Measurements from ENCODE around the gene CTDSPL. TPM values are rescaled to one million over a fixed set of nuclear protein-coding genes. Genes with fewer than 3 reads are reported as not detected.
A peak's percentile ranks its signal among the peaks of the same experiment; 100 is the strongest.

The CTDSPL gene
- polyA plus RNA-seq, 4 donors, result 11.6 to 26.4 (median 14.5) TPM

DNA sequence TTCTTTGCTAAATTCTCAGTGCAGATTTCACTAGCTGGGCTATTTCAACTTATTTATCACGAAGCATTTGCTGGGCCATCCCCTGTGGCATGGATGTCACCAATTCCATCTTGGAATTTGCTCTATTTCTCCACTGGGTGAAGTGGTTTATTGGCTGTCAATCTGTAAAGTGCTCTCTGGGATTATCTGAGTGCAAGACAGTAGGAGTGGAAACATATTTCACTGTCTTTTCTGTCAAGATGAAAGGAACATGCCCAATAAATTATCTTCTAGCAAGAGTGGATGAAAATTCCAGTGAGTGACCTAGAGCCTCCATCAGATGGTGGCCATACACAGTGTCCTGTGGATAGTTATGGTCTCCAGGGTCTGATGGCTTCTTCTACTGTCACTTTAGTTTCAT lies 25.1 kb upstream of the CTDSPL start:
- Histone ChIP-seq H3K27ac (ENCODE audit: low read depth in 1 of 3, low read length in 2 of 3) (no peak overlapping the region), H3K4me3 (ENCODE audit: low read depth in 1 of 3, low read length in 3 of 3) (no peak overlapping the region), H3K9me3 (ENCODE audit: control insufficient read depth in 2 of 2, insufficient read depth in 1 of 2, low read depth in 1 of 2, low read length in 1 of 2) (no peaks in the 10 kb centered on the region), H3K36me3 (ENCODE audit: control insufficient read depth in 3 of 3, insufficient read depth in 2 of 3, low read depth in 1 of 3, low read length in 3 of 3) (peaks cover 0 to 13% (median 0%) of the 10 kb centered on the region in 3 donors), H3K27me3 (ENCODE audit: control insufficient read depth in 3 of 3, insufficient read depth in 3 of 3, low read length in 3 of 3) (no peaks in the 10 kb centered on the region), H3K4me1 (ENCODE audit: control insufficient read depth in 3 of 3, insufficient read depth in 2 of 3, low read depth in 1 of 3, low read length in 2 of 3) (no peaks in the 10 kb centered on the region)
- DNase-seq (no peak), FAIRE-seq (no peak)
- WGBS, 3 donors, result 77 to 82% (median 80%) methylated on average over 1 of the region's 1 CpG

DNA sequence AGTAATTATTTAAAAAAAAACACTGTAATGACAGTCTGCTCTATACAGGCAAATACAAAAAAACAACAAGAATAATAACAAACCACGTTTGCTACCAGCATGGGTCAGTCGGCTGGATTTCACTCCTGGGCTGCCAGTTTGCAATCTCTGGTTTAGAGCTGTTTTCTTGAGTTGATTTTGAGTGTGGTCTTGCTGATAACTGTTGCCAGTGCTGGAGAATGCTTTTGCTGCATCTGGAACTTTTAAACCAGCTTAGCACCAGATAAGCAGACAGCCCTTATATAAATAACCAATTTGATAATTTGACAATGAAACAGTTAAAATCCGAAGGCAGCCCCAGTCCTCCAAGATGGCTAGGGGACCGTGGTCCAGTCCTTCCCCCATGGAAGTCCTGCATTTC lies 14.0 kb upstream of the CTDSPL start:
- Histone ChIP-seq H3K9me3 (ENCODE audit: control insufficient read depth in 2 of 2, insufficient read depth in 1 of 2, low read depth in 1 of 2, low read length in 1 of 2) (peaks cover 0 to 3% of the 10 kb centered on the region in 2 donors), H3K27ac (ENCODE audit: low read depth in 1 of 3, low read length in 2 of 3) (no peak overlapping the region), H3K36me3 (ENCODE audit: control insufficient read depth in 3 of 3, insufficient read depth in 2 of 3, low read depth in 1 of 3, low read length in 3 of 3) (peaks cover 0 to 18% (median 0%) of the 10 kb centered on the region in 3 donors), H3K4me3 (ENCODE audit: low read depth in 1 of 3, low read length in 3 of 3) (no peak overlapping the region), H3K27me3 (ENCODE audit: control insufficient read depth in 3 of 3, insufficient read depth in 3 of 3, low read length in 3 of 3) (no peaks in the 10 kb centered on the region), H3K4me1 (ENCODE audit: control insufficient read depth in 3 of 3, insufficient read depth in 2 of 3, low read depth in 1 of 3, low read length in 2 of 3) (no peaks in the 10 kb centered on the region)
- 51 to 81% (median 67%) methylated on average over 4 of the region's 4 CpGs for WGBS, 3 donors
- no peak for DNase-seq
- no peak for FAIRE-seq

DNA sequence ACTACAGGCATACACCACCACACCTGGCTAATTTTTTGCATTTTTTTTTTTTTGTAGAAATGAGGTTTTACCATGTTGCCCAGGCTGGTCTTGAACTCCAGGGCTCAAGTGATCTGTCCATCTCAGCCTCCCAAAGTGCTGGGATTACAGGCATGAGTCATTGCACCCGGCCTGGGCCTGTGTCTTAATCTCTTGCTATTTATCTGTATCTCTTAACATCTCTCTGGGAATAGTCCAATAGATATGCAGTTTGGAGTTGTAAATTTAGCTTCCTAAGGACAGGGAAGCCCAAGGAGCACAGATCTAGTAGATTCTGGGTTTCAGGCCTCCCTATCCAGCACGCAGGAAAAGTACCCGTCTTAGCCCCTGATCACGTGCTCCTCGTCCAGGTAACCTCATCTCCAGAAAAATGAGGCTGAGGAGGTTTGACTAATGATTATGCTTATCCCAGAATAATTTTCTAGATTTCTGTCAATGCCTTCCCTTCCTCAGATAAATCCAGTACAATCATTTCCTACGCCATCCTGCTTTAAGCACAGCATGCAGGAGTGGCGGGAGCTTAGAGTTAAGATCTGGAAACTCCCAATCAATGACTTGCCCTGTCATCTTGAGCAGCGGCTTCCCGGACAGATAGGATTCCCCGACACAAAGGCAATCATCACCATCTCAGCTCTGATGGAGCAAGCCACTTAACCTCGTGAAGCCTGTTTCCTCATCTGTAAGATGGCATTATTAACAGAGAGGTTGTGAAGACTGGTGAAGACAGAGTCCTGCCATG lies 12.3 kb upstream of the CTDSPL start:
- Histone ChIP-seq H3K9me3 (ENCODE audit: control insufficient read depth in 2 of 2, insufficient read depth in 1 of 2, low read depth in 1 of 2, low read length in 1 of 2) (peaks cover 0 to 3% of the 10 kb centered on the region in 2 donors), H3K27me3 (ENCODE audit: control insufficient read depth in 3 of 3, insufficient read depth in 3 of 3, low read length in 3 of 3) (no peaks in the 10 kb centered on the region), H3K4me1 (ENCODE audit: control insufficient read depth in 3 of 3, insufficient read depth in 2 of 3, low read depth in 1 of 3, low read length in 2 of 3) (no peaks in the 10 kb centered on the region), H3K27ac (ENCODE audit: low read depth in 1 of 3, low read length in 2 of 3) (no peak overlapping the region), H3K36me3 (ENCODE audit: control insufficient read depth in 3 of 3, insufficient read depth in 2 of 3, low read depth in 1 of 3, low read length in 3 of 3) (peaks cover 0 to 22% (median 0%) of the 10 kb centered on the region in 3 donors), H3K4me3 (ENCODE audit: low read depth in 1 of 3, low read length in 3 of 3) (no peak overlapping the region)
- DNase-seq (no peak), FAIRE-seq (no peak)
- WGBS, 3 donors, result 87 to 90% (median 88%) methylated on average over 11 of the region's 11 CpGs

DNA sequence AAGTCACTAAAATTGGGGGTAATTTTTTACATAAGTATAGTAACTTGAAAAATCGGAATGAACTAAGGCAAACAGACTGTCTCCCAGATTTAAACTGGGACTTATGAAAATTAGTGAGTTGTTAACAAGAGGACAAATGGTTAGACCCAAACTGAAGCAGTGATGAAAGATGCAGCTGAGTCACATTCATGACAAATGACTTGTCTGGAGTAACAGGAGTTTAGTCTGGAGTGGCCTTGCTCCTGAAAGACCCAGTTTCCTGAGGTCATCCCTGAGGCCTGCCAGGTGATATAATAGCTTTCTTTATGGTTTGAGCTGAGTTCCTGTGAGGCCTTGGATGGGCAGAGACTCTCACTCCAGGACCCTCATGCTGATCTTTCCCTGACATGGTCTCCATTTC lies 9.6 kb upstream of the CTDSPL start:
- H3K27ac ChIP-seq (ENCODE audit: low read depth in 1 of 3, low read length in 2 of 3), result no peak overlapping the region
- FAIRE-seq, result no peak
- 83 to 97% (median 92%) methylated on average over 1 of the region's 1 CpG for WGBS, 3 donors

DNA sequence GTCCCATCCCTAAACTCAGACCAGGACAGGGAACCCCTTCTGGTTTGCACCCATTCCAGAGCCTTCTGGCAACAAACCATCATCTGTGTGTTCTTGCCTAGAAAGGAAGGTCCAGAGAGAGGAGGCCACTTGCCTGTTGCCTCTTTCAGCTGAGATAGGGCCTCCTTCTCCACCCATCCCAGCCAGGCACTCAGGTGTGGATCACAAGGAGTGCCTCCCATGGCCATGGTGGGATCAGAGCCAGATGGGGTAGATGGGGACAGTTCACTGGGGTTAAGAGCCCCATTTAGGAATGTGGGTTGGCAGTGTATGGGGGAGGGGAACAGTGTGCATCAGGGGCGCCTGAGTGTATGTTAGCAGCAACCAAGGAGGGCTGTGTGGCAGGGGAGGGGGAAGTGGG lies 8.9 kb upstream of the CTDSPL start:
- peaks cover 0 to 3% of the 10 kb centered on the region in 2 donors for H3K9me3 ChIP-seq (ENCODE audit: control insufficient read depth in 2 of 2, insufficient read depth in 1 of 2, low read depth in 1 of 2, low read length in 1 of 2)
- H3K4me1 ChIP-seq (ENCODE audit: control insufficient read depth in 3 of 3, insufficient read depth in 2 of 3, low read depth in 1 of 3, low read length in 2 of 3), result no peaks in the 10 kb centered on the region
- H3K27me3 ChIP-seq (ENCODE audit: control insufficient read depth in 3 of 3, insufficient read depth in 3 of 3, low read length in 3 of 3), result no peaks in the 10 kb centered on the region
- H3K4me3 ChIP-seq (ENCODE audit: low read depth in 1 of 3, low read length in 3 of 3), result no peak overlapping the region
- H3K27ac ChIP-seq (ENCODE audit: low read depth in 1 of 3, low read length in 2 of 3), result no peak overlapping the region
- FAIRE-seq (no peak), DNase-seq (no peak)
- peaks cover 0 to 29% (median 0%) of the 10 kb centered on the region in 3 donors for H3K36me3 ChIP-seq (ENCODE audit: control insufficient read depth in 3 of 3, insufficient read depth in 2 of 3, low read depth in 1 of 3, low read length in 3 of 3)
- 91 to 94% (median 91%) methylated on average over 1 of the region's 1 CpG for WGBS, 3 donors

More for the DNA sequence above, 9.6 kb upstream of the CTDSPL start:
- H3K4me1 ChIP-seq (ENCODE audit: control insufficient read depth in 3 of 3, insufficient read depth in 2 of 3, low read depth in 1 of 3, low read length in 2 of 3), result no peaks in the 10 kb centered on the region
- H3K9me3 ChIP-seq (ENCODE audit: control insufficient read depth in 2 of 2, insufficient read depth in 1 of 2, low read depth in 1 of 2, low read length in 1 of 2), result peaks cover 0 to 3% of the 10 kb centered on the region in 2 donors
- peaks cover 0 to 25% (median 0%) of the 10 kb centered on the region in 3 donors for H3K36me3 ChIP-seq (ENCODE audit: control insufficient read depth in 3 of 3, insufficient read depth in 2 of 3, low read depth in 1 of 3, low read length in 3 of 3)
- no peak for DNase-seq
- no peak overlapping the region for H3K4me3 ChIP-seq (ENCODE audit: low read depth in 1 of 3, low read length in 3 of 3)
- no peaks in the 10 kb centered on the region for H3K27me3 ChIP-seq (ENCODE audit: control insufficient read depth in 3 of 3, insufficient read depth in 3 of 3, low read length in 3 of 3)

DNA sequence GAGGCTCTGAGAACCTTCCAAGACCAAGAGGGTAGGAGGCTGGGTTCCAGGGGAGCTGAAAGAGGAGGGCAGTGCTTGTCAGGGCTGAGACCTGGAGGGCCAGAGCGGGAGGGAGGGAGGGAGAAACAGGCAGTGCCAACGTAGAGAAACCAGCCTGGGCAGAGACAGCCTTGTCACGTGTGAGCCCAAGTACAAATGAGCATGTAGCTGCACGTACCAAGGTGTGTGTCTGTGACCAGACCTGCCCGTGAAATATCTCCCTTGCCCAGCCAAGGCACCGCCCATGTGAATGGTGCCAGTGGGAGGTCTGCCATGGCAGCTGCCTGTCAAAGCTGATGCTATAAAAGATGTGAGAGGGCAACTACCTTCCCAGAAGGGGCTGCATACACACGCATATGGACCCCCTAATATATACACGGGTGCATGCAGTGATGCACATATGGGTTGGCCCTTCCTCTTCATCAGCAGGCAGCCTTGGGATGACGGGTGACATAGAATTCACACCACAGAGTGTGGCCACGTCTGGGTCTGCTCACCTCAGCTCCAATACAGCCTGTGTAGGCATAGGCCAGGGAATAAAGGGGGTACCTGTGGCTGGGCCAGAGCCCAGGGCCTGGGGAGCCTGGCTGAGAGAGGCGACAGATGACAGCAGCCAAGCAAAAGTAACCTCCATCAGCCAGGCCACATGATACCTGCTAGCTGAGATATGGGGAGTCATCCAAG lies 7.8 kb upstream of the CTDSPL start:
- Histone ChIP-seq H3K36me3 (ENCODE audit: control insufficient read depth in 3 of 3, insufficient read depth in 2 of 3, low read depth in 1 of 3, low read length in 3 of 3) (peaks cover 0 to 31% (median 0%) of the 10 kb centered on the region in 3 donors), H3K4me1 (ENCODE audit: control insufficient read depth in 3 of 3, insufficient read depth in 2 of 3, low read depth in 1 of 3, low read length in 2 of 3) (no peaks in the 10 kb centered on the region), H3K27me3 (ENCODE audit: control insufficient read depth in 3 of 3, insufficient read depth in 3 of 3, low read length in 3 of 3) (no peaks in the 10 kb centered on the region), H3K4me3 (ENCODE audit: low read depth in 1 of 3, low read length in 3 of 3) (no peak overlapping the region), H3K27ac (ENCODE audit: low read depth in 1 of 3, low read length in 2 of 3) (no peak overlapping the region), H3K9me3 (ENCODE audit: control insufficient read depth in 2 of 2, insufficient read depth in 1 of 2, low read depth in 1 of 2, low read length in 1 of 2) (peaks cover 0 to 3% of the 10 kb centered on the region in 2 donors)
- DNase-seq, result peak in 1 of 2 donors; percentile 76
- 46 to 70% (median 49%) methylated on average over 10 to 11 of the region's 11 CpGs for WGBS, 3 donors
- no peak for FAIRE-seq

DNA sequence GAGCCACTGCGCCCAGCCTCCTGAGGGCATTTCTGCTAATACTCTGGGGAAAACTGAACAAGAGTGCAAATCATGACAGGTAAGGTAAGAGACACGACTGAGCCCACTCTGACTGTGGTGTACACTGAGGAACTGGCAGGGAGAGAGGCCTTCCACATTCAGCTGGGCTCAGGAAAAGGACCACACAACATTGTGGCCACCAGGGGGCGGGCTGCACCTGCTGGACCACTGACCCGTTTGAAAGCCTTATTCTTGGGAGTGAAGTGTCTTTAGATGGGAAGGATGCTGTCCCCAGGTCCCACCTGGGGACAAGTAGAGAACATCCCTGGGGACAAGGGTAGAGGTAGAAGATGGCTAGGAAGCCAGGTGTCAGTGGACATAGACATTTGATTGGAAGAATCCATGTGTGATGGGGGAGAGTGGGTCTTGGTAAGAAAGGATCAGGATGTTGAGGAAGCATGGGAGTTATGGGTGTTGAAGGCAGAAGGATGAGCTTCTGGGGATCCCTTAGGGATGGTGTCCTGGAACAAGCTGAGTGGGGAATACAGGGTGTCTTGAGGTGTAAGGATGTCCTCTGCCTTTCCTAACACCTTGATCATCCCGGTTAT lies 6.2 kb upstream of the CTDSPL start:
- Histone ChIP-seq H3K27me3 (ENCODE audit: control insufficient read depth in 3 of 3, insufficient read depth in 3 of 3, low read length in 3 of 3) (no peaks in the 10 kb centered on the region), H3K36me3 (ENCODE audit: control insufficient read depth in 3 of 3, insufficient read depth in 2 of 3, low read depth in 1 of 3, low read length in 3 of 3) (peaks cover 0 to 26% (median 0%) of the 10 kb centered on the region in 3 donors), H3K27ac (ENCODE audit: low read depth in 1 of 3, low read length in 2 of 3) (no peak overlapping the region), H3K4me1 (ENCODE audit: control insufficient read depth in 3 of 3, insufficient read depth in 2 of 3, low read depth in 1 of 3, low read length in 2 of 3) (peaks cover 0 to 5% (median 0%) of the 10 kb centered on the region in 3 donors), H3K4me3 (ENCODE audit: low read depth in 1 of 3, low read length in 3 of 3) (no peak overlapping the region), H3K9me3 (ENCODE audit: control insufficient read depth in 2 of 2, insufficient read depth in 1 of 2, low read depth in 1 of 2, low read length in 1 of 2) (peaks cover 0 to 9% of the 10 kb centered on the region in 2 donors)
- DNase-seq (peak; percentile 78 to 88), FAIRE-seq (no peak)
- 35 to 37% (median 35%) methylated on average over 5 of the region's 5 CpGs for WGBS, 3 donors

DNA sequence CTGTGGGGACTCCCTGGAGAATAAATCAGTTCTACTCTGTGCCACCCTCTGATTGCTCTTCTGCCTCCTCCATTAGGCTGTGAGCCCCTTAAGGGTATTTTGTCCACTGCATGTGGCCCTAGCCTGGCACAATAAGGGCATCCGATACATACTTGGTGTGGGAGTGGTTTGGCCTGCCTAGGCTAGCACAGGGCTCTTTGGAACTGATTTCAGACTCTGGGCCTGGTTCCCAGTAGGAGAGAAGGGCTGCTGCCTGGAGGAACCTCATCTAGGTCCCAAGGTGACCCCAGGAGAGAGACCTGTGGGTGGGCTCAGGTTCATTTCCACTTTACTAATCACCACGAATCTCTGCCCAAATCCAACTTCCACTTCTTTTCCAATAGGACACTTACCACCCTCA lies 5.3 kb upstream of the CTDSPL start:
- Histone ChIP-seq H3K27ac (ENCODE audit: low read depth in 1 of 3, low read length in 2 of 3) (no peak overlapping the region), H3K4me1 (ENCODE audit: control insufficient read depth in 3 of 3, insufficient read depth in 2 of 3, low read depth in 1 of 3, low read length in 2 of 3) (peaks cover 0 to 11% (median 0%) of the 10 kb centered on the region in 3 donors), H3K27me3 (ENCODE audit: control insufficient read depth in 3 of 3, insufficient read depth in 3 of 3, low read length in 3 of 3) (no peaks in the 10 kb centered on the region), H3K9me3 (ENCODE audit: control insufficient read depth in 2 of 2, insufficient read depth in 1 of 2, low read depth in 1 of 2, low read length in 1 of 2) (peaks cover 0 to 6% of the 10 kb centered on the region in 2 donors), H3K4me3 (ENCODE audit: low read depth in 1 of 3, low read length in 3 of 3) (no peak overlapping the region), H3K36me3 (ENCODE audit: control insufficient read depth in 3 of 3, insufficient read depth in 2 of 3, low read depth in 1 of 3, low read length in 3 of 3) (peaks cover 0 to 18% (median 0%) of the 10 kb centered on the region in 3 donors)
- no peak for FAIRE-seq
- DNase-seq, result no peak
- WGBS, 3 donors, result 71 to 88% (median 79%) methylated on average over 2 of the region's 2 CpGs

All from small intestine (tissue), 7 donors.